Activated naive CD4-positive, alpha-beta T cell treated with anti-CD3 and anti-CD28 coated beads, Interleukin-2, amount 50 U/mL, for 72 hours (primary cell): Measurements from ENCODE around the gene CASTOR2. TPM values are rescaled to one million over a fixed set of nuclear protein-coding genes. Genes with fewer than 3 reads are reported as not detected.
A peak's percentile ranks its signal among the peaks of the same experiment; 100 is the strongest.

Source experiments
- ATAC-seq, 2 donors: fragments of 150-1000 bp; cut with Tn5 transposase; 2 replicates each; pipeline ENCODE4 v1.10.0; 2021; ENCODE audit warnings: mild to moderate bottlenecking in 2 of 2, moderate library complexity in 2 of 2
- DNase-seq, 2 donors: peaks; one replicate each; pipeline ENCODE4 v3.0.0; 2021 to 2022; ENCODE audit warnings: low spot score in 2 of 2
- H3K27ac Mint-ChIP-seq, 2 donors: one replicate each; pipeline ENCODE4 v1.8.0; 2022; ENCODE audit warnings: mild to moderate bottlenecking in 2 of 2, mixed read lengths in 2 of 2
- H3K36me3 Mint-ChIP-seq, 2 donors: one replicate each; pipeline ENCODE4 v1.8.0; 2022; ENCODE audit warnings: mixed read lengths in 2 of 2
- H3K9me3 Mint-ChIP-seq, 2 donors: one replicate each; pipeline ENCODE4 v1.8.0; 2022; ENCODE audit warnings: mixed read lengths in 2 of 2
- total RNA-seq, 2 donors: library from RNA; stranded (reverse); gene quantifications; one replicate each; pipeline ENCODE4 v1.2.3, GENCODE V29; 2022

CASTOR2 gene
- total RNA-seq, 2 donors from 2014 or later = 2.0 to 8.7 TPM

DNA sequence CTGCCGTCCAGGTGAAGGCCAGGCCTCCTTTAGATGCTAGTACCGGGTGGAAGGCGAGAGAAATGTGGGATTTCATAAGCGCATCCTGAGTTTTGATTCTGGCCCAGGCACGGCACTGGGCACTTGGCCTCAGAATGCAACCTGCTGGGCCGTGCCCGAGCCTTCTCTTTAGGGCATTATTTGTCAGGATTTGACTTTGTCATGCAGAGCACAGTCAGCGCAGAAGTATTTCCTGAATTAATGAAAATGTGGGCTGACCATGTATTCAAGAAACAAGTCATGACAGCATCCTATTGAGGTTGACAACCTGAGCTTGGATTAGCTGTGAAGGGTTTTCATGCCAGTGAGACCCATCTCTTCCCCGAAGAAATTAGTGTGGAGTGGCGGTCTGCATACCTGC, 74.7 kb downstream of the CASTOR2 start:
- DNase-seq (no peak), ATAC-seq (no peak)
- no peaks in the 10 kb centered on the region for H3K36me3 Mint-ChIP-seq
- H3K27ac Mint-ChIP-seq = peak overlapping the region in 1 of 2 donors; percentile 23
- H3K9me3 Mint-ChIP-seq = no peaks in the 10 kb centered on the region

DNA sequence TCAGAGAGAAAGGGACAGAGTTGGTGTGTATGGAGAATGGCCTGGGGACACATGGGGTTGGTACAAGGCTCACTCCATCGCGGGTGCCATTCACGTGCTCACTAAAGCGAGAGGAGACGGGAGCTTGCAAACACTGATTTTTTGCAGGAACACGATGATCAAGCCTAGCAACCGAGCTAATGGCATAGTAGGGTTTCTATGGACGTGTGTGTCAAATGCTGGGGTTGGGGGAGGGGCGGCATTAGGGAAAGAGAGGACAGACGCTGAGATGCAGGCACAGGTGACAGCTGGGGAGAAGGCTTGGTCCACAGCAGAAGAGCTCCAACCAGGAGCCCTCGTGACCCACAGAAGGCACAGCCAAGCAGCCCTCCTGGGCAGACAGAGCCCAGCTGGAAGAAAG, 75.2 kb downstream of the CASTOR2 start:
- ATAC-seq (no peak), DNase-seq (no peak)
- Mint-ChIP-seq H3K36me3 (no peaks in the 10 kb centered on the region), H3K9me3 (no peaks in the 10 kb centered on the region), H3K27ac (no peak overlapping the region)

DNA sequence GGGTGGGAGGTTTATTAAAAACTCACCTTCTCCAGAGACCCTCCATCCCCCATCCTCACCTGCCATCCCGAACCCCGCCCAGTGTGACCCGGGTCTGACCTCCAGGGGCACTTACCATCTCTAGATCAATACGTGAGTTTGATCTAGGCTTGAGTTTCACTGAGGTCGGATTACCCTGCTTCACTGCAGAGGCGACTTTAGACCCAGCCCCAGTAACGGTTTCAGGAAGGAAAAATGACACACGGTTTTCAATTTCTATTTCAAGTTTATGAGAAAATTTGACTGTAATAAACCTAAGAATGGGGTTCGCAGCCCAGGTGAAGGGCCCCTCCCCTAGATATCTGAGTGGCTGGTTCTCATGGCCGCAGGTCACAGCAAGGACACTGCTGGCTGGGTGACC, 76.0 kb downstream of the CASTOR2 start:
- DNase-seq = no peak
- Mint-ChIP-seq H3K27ac (no peak overlapping the region), H3K9me3 (no peaks in the 10 kb centered on the region), H3K36me3 (no peaks in the 10 kb centered on the region)
- peak in 1 of 2 donors; percentile 30 for ATAC-seq

DNA sequence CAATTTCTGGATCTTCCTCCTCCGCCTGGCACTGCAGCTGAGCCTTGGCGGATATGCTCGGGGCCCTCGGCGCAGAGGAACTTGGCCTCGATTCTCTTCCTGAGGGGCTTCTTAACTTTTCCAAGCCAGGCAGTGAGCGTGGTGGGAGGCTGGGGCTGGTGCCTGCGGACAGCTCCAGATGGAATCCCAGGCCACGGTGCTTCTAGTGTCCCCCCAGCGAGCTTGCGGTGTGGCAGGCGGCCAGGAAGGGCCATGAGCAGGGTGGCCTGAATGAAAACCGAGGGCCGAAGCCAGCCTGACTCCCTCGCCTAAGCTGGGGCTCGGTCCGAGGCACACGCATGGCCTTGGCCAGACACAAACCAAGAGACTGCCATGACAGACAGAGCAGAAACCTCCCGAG, 77.8 kb downstream of the CASTOR2 start:
- DNase-seq = no peak
- no peaks in the 10 kb centered on the region for H3K36me3 Mint-ChIP-seq
- ATAC-seq = no peak
- H3K9me3 Mint-ChIP-seq = no peaks in the 10 kb centered on the region
- peak overlapping the region in 1 of 2 donors; percentile 22 for H3K27ac Mint-ChIP-seq

DNA sequence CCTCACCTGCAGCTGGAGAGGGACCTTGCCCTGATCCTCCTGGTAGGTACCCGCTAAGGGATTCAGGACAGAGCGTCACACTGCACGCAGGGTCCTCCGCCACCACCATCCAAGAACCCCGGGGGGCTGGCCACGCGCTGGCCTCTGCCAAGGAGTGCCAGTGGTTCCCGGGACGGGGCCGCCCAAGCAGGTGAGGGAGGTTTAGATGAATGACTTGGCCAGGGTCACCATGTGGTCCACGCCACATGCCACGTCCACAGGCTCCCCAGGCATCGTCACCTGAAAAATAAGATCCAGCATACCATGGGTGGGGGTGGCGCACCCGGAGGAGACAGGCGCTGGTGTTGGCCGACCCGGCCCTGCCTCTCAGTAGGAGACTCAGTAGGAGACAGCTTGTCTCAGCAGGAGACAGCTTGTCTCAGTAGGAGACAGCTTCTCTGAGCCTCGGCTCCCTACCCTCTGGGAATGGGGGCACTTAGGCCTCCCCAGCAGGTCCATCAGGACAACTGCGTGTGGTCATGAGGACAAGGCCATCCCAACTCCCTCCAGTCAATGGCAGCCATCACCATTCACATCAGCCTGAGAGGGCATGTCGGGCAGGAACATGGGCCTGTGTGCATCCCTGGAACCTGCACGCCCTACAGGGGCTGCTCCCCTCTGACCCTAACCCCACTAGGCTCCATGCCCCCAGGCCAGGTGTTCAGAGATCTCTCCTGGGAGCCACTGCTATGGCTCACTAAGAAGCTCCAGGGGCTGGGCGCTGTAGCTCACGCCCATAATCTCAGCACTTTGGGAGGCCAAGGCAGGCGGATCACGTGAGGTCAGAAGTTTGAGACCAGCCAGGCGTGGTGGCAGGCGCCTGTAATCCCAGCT, 78.6 kb downstream of the CASTOR2 start:
- Mint-ChIP-seq H3K27ac (no peak overlapping the region), H3K9me3 (no peaks in the 10 kb centered on the region), H3K36me3 (no peaks in the 10 kb centered on the region)
- ATAC-seq = peak in 1 of 2 donors; percentile 11
- DNase-seq = no peak

DNA sequence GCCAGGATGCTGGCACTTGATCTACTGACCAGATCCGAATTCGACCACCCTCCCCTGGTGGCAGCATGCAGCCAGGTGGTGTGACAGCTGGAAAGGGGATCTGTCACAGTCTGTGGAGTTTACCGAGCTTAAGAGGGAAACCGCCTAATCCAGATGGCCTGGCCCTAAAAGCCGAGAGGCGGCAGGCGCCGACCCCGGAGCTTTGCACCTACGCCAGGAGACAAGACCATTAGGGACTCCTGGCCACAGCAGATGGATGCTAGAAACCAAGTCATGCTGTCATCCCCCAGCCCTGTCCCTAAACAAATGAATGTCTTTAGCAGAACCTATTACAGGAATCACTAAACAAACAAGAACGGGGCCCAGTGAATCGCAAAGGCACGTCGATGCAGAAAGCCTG, 81.4 kb downstream of the CASTOR2 start:
- no peak overlapping the region for H3K27ac Mint-ChIP-seq
- no peak for DNase-seq
- no peak for ATAC-seq
- H3K36me3 Mint-ChIP-seq = no peaks in the 10 kb centered on the region
- H3K9me3 Mint-ChIP-seq = no peaks in the 10 kb centered on the region

DNA sequence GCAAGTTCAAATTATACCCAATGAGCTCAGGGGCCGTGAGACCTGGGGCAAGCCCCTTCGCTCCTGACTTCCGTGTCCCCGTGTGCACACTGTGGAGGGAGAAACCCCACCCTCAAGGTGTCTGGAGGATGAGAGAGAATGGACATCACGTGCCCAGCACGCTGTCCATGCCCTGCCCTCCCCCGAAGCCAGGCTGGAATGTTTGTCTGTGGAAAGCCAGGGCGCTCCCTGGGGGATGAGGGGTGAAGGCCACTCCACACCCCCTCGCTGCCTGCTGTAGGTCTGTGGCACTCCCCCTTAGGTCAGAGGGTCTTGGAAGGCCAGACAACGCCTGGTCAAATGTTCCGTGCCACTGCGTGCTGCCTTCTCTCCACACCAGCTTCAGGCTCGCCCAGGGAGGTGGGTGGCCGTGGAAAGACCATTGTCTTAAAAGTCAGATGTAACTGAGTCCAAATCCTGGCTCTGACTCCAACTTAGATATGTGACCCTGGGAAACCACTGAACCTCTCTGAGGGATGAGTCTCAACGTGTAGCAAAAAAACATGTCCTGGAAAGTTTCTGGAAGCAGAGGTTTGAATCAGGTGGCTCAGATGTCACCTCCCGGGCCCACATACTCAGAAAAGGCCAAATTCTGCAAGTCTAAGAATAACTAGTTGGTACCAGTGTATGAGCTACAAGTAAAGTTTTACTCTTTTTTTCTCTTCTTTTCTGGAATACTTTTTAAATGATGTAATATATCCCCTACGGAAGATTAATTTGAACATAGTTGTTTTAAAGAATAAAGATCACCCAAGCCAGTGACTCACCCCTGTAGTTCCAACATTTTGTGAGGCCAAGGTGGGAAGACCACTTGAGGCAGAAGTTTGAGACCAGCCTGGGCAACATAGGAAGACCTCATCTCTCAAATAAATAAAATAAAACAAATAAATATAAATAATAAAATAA, 84.2 kb downstream of the CASTOR2 start:
- H3K27ac Mint-ChIP-seq = peak overlapping the region in 1 of 2 donors; percentile 29
- no peaks in the 10 kb centered on the region for H3K9me3 Mint-ChIP-seq
- ATAC-seq = no peak
- no peaks in the 10 kb centered on the region for H3K36me3 Mint-ChIP-seq
- DNase-seq = no peak

DNA sequence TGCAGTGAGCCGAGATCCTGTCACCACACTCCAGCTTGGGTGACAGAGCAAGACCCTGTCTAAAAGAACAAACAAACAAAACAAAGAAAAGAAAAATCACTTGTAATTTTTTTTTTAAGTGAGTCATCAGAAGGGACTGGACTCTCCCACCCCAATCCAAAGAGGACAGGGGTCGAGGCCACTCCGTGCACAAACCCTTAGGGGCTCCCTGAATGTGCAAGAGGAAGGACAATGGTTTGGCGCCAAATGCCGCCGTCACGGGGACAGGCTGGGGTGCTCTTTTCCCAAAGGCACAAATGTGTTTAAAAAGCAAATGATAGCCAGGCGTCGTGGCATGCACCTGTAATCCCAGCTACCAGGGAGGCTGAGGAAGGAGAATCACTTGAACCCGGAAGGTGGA, 85.3 kb downstream of the CASTOR2 start:
- no peaks in the 10 kb centered on the region for H3K36me3 Mint-ChIP-seq
- DNase-seq = no peak
- H3K27ac Mint-ChIP-seq = peak overlapping the region; percentile 14 to 60

DNA sequence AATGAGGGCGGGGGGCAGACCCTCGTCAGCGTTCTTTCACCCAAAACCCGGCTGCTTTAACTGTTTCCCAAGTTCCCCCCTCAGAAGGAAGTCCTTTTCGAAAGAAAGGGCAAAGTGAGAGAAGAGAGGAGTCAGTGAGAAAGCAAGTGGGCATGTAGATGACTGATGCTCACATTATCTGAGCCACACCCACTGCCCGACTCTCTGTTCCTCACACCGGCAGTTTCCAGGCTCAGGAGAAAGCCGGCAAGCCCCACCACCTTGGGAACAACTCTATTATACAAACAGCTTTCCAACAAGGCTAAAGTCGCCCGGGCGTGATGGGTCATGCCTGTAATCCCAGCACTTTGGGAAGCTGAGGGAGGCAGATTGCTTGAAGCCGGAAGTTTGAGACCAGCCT, 86.0 kb downstream of the CASTOR2 start:
- no peaks in the 10 kb centered on the region for H3K9me3 Mint-ChIP-seq
- no peak for DNase-seq
- ATAC-seq = no peak
- H3K36me3 Mint-ChIP-seq = no peaks in the 10 kb centered on the region
- no peak overlapping the region for H3K27ac Mint-ChIP-seq

More for the DNA sequence above, 85.3 kb downstream of the CASTOR2 start:
- no peaks in the 10 kb centered on the region for H3K9me3 Mint-ChIP-seq
- ATAC-seq = no peak

DNA sequence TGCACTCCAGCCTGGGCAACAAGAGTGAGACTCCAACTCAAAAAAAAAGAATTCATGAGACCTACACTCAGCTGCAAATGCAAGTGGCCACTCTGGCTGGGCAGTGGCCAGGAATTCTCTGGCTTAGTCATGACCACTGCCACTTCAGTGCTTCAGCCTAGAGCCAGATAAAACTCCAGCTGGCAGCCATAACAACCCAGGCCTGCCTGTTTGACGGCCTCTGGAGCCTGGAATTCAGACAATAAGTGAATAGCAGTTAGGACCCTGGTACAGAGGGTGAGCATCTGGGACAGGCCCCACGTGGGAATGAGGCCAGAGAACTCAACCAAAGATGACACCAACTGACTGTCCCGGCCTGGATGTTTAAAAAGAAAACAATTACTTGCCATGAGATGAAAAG, 90.2 kb downstream of the CASTOR2 start:
- peaks cover 0 to 14% of the 10 kb centered on the region in 2 donors for H3K36me3 Mint-ChIP-seq
- no peaks in the 10 kb centered on the region for H3K9me3 Mint-ChIP-seq
- peak overlapping the region in 1 of 2 donors; percentile 77 for H3K27ac Mint-ChIP-seq
- ATAC-seq (no peak), DNase-seq (no peak)

DNA sequence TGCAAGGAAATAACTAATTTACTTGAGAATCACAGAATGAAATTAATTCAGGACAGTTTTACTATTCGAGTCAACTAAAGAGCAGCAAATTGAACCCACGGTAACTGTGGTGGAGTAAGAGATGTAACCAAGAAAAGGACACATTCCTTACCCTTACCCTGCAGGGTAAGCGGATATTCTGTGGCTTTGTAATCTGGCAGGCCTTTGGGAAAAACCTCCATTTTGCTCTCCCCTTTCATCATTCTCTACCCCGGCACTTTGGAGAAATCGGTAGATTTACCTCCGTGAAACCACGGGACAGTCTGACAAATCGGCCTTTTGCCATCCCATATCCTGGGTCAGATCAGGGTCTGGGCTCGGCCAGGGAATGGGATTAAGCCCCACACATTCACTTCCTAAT, 90.7 kb downstream of the CASTOR2 start:
- ATAC-seq (no peak), DNase-seq (no peak)
- Mint-ChIP-seq H3K9me3 (no peaks in the 10 kb centered on the region), H3K36me3 (peaks cover 0 to 14% of the 10 kb centered on the region in 2 donors), H3K27ac (peak overlapping the region in 1 of 2 donors; percentile 77)

DNA sequence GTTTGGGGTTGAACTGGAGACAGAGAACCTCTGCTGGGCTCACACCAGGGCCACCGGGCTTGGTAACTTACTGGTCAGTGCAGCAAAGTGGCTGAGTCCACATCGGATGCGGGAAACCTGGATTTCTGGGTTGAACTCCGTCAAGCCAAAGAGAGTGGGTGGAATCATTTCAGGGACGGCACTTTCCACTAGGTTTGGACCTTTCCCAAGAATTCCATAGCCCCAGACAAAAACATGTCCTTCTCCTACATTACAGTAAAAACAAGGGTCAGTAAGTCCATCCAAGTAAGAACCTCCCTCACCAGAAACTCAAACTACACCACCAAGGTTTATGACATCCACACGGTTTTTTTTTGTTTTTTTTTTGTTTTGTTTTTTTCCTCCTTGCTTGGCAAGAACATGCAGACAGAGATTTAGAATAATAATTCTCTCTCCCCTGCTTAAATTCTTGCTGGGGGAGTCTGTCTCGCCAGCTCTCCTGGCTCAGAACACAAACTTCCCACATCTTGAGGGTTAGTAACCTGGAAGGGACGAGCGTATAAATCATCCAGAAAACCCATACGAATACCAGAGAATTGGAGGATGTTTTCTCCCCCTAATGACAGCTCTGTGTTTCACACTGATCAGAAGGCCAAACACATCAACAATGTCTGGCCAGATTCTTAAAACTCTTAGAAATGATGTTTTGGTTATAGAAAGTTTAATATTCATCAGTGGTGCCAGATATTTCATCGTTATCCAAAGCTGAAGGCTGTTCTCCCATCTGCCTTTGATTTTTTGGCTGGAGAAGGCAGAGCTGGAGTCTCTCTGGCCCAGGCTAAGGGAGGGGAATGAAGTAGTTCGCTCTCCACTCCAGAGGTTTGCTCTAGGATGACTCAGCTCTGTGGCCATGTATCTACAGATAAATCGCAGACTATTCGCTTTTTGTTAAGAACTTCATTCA, 91.6 kb downstream of the CASTOR2 start:
- peaks cover 0 to 14% of the 10 kb centered on the region in 2 donors for H3K36me3 Mint-ChIP-seq
- H3K27ac Mint-ChIP-seq = peak overlapping the region; percentile 5 to 15
- DNase-seq = no peak
- H3K9me3 Mint-ChIP-seq = no peaks in the 10 kb centered on the region
- no peak for ATAC-seq

DNA sequence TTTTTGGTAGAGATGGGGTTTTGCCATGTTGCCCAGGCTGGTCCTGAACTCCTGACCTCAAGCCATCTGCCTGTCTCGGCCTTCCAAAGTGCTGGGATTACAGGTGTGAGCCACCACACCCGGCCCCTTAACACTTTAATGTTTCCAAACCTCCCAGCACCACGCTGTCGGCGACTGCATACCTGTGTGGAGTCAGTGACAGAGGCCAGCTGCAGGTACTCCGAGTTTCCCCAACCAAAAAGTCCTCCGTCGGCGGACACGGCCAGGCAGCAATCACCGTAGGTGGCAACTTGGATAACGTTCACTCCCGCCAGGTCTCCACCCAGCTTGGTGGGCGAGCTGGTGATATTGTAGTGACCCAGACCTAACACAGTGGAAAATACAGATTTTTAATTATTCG, 93.9 kb downstream of the CASTOR2 start:
- H3K36me3 Mint-ChIP-seq = peaks cover 0 to 19% of the 10 kb centered on the region in 2 donors
- no peaks in the 10 kb centered on the region for H3K9me3 Mint-ChIP-seq
- no peak for ATAC-seq
- no peak for DNase-seq
- no peak overlapping the region for H3K27ac Mint-ChIP-seq

DNA sequence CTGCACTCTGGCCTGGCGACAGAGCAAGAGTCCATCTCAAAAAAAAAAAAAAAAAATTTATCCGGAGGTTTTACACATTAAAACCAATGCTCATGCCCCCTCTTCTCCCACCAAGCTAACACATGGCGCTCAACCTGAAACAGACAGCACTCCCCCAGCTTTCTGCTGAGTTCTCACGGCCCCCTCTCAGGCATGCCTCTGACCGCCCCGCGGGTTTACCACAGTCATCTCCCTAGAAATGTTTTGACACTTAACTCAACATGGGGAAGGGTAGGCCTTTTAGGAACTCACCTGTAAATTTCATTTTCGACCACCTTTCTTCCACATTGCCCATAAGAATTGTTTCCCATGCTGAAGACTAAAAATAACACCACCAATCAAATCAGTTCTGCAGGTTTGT, 99.8 kb downstream of the CASTOR2 start:
- no peak overlapping the region for H3K27ac Mint-ChIP-seq
- no peak for ATAC-seq
- no peaks in the 10 kb centered on the region for H3K9me3 Mint-ChIP-seq
- no peak for DNase-seq
- peaks cover 0 to 19% of the 10 kb centered on the region in 2 donors for H3K36me3 Mint-ChIP-seq

DNA sequence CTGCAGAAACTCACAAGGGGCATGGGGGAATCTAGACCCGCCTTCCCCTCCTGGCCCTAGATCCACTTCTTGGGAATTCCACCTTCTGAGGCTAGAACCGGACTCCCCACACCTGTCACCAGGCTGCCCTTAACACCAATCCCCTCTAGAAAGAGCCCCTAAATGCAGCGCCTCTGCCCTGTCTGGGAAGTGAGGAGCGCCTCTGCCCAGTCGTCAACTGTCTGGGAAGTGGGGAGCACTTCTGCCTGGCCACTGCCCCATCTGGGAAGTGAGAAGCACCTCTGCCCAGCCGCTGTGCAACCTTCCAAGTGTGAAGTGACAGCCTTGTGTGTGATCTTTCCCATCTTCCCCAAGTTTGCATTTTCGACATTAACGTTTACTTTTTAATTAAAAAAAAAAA, 100.3 kb downstream of the CASTOR2 start:
- Mint-ChIP-seq H3K36me3 (peaks cover 0 to 19% of the 10 kb centered on the region in 2 donors), H3K9me3 (no peaks in the 10 kb centered on the region), H3K27ac (no peak overlapping the region)
- DNase-seq = no peak
- ATAC-seq = no peak

DNA sequence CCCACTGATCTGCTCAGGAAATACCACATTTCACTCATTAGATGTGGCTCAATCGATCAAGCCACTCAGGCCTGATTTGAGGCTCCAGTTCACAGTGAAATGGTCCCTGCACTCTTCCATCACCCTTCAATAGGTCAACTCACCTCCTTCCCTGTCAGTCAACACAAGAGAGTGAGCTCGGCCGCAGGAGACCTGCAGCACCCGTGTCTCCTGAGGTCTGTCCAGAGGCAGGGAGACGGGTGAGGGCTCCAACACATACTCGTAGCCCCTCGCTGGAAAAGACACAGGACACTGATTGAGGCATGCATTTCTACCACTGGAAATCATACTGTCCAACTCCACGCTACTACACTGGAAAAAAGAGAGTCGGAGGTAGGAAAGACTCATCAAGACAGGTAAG, 102.0 kb downstream of the CASTOR2 start:
- peaks cover 0 to 19% of the 10 kb centered on the region in 2 donors for H3K36me3 Mint-ChIP-seq
- H3K27ac Mint-ChIP-seq = no peak overlapping the region
- DNase-seq = no peak
- no peak for ATAC-seq
- no peaks in the 10 kb centered on the region for H3K9me3 Mint-ChIP-seq
